GM18873 (cell line): ENCODE data around the gene COL27A1.

Experiments used
- ATAC-seq: cut with Tn5 transposase; IDR thresholded peaks from one replicate; pipeline ENCODE4 v1.9.1; 2021; ENCODE audit warnings: mild to moderate bottlenecking, moderate library complexity, moderate number of reproducible peaks; ENCODE audit not compliant: unreplicated experiment, low FRiP score

Gene COL27A1

DNA sequence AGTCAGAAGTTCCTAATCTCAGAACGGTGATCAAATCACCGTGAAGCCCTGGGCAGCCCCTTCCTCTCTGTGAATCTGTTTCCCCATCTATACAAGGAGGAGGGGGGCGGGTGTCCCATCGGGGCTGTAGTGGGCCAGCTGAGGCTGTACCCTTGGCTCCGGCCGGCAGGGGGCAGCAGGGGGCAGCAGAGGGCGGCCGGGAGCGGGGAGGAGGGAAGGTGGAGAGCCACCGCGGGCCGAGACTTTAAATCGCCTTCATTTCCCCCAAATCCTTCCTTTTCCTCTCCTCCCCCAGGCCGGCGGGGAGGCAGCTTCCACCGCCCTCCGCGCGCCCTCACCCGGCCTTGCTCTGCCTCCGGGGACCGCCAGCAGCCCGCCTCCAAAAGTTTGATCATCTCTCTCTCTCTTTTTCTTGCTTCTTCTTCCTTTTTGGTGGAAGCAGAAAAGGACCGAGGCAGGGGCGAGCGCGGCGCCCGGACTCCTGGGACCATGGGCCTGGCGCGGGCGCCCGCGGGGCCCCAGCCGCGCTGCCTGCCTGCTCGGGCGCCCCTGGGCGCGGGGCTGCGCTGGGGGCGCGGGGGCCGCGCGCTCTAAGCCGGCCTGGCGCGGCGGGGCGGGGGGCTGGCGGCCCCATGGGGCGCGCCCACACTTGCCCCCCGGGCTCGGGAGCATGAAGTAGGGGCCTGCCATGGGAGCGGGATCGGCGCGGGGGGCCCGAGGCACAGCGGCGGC is at the start of gene COL27A1:
Gene COL27A1 (plus strand): TSS at position 275 of the 732 bp plus-strand sequence. CDS start 414 bp downstream, at position 689.
- peak; percentile 48 for ATAC-seq

DNA sequence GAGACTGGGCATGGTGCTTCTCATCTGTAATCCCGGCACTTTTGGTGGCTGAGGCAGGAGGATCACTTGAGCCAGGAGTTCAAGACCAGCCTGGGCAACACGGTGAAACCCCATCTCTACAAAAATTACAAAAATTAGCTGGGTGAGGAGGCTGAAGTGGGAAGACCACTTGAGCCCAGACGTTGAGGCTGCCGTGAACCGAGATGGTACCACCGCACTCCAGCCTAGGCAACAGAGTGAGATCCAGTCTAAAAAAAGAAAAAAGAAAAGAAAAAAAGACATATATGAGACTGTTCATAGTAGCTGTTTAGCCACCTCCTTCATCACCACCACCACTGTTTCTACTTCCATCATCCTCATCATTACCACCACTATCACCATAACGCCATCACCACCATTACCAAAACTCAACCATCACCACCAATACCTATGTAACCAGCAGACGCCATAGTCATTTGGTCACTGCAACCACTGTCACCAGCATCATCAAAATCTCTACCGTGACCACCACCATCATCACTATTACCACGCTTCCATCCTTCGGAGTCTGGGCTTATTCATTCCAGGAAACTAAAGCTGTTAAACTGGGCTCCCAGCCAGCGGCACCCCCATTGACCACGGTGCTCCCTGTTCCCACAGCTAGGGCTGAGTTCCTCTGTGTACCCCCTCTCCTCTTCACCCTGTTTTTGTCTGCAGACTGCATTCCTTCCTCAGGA is 47.9 kb upstream of the COL27A1 start:
- ATAC-seq: no peak

DNA sequence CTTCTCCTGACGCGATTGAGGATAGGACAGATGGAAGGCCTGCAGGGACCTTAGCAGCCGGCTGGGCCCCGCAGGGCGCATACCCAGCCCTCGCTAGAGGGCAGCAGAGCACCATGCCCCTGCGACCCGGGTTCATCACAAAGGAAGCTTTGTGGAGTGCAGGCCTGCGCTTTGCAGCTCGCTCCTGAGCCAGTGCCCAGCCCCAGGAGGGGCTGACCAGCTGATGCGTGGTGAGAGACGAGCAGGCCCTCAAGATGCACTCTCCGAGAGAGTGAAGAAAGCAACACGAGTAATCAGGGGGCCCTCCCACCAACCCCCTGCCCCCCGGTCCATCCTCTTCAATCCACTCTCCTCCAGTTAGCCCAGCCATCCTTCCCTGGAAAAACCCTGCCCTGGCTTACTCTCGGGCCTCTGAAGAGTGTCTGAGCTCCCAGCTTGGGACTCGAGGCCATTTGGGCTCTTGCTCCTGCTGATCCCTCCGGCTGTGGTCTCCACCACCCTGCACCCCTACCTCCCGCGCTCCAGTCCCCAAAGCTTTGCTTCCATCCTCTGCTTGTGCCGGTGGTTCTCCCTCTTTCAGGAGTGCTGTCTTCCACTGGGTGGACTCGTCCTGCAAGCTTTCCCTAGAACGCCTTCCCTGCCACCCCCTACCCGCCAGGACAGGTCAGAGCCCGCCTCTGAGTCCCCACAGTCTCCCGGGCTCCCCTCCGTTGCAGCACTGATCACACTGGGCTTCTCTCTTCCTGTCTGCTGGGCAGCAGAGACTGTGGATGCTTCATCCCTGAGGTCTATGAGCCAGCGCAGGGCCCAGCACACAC is 47.1 kb upstream of the COL27A1 start:
- ATAC-seq: peak; percentile 50

DNA sequence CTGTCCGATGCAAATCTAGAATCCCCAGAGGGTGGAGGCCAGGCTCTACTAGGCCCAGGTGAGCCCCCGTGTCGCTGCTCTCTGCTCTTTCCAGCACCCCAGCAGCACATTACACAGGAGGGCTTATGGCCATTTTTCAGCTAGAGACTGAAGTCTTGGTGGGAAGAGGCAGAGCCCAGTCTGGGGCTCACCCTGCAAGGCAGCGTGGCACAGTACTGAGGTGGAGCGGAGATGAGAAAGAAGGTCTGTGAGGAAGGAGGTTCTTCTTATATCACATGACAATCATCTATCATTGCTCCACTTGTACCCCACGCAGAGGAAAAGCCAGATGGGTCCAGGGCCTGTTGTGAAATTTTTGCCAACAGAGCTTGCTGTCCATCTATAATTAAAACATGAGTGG is 46.2 kb upstream of the COL27A1 start:
- no peak for ATAC-seq

DNA sequence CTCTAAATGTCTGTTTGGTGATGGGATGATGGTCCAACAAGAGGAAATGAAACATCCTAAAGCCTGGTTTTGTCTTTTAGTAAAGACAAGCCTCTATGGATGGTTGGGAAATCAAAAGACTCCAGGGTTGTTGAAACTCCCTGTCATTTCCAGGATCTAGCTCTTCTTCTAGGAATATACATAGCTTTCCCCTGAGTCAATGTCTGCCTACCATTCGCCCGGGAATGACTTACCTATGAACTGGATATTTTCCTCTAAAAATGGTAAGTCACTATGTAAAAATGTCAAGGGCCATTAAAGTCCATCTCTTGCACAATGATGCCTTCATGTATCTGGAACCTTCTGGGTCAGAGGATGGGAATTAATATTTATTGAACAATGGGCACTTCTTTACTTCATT is 45.2 kb upstream of the COL27A1 start:
- ATAC-seq: no peak

DNA sequence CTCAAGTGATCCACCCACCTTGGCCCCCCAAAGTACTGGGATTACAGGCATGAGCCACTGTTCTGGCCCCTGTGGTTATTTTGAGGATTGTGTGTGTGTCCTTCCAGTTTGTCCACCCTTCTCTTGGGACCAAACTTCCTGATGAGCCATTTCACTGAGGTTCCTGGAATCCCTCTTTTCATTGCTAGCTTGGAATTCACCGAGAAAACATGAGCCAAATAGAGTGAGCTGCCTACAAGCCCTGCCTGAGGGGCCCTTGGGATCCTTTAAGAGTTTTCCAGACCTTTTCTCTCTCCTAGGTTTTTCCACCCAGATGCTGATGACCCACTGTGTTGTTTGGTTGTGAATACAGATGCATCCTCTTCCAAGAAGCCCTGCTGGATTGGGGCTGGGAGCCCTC is 43.0 kb upstream of the COL27A1 start:
- ATAC-seq: no peak

DNA sequence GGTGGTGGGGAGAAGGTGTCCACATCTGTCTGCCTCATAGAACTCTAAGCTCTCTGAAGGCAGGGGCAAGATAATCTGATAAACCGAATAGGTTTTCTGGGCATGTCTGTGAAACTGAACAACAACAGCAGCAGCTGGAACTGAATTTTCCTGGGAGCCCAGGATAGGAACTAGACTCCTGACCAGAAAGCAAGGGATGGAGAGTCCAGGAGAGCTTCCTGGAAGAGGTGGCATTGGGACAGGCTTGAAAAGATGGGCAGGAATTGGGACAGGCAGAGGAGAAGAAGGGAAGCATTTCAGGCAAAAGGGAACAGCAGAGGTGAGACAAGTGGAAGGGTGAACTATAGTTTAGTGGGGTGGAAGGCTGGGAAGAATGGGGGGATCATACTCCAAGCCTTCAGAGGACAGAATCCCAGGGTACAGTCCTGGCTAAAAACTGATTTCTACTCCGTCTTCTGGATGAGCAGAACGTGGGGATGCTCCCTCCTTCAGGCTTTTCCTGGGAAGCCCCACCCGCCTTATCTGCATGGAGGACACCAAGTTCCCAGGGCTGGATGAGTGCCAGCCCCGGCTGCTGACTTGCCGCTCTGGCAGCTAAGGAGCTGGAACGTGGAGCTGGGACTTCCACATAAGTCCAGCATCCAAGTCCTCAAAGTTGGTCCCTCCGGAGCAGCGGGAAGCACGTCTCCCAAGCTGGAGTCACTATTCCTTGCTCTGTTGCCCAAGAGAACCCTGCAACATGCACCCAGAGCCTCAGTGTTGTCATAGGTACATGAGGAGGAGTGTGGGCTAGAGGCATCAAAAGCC is 42.4 kb upstream of the COL27A1 start:
- no peak for ATAC-seq

DNA sequence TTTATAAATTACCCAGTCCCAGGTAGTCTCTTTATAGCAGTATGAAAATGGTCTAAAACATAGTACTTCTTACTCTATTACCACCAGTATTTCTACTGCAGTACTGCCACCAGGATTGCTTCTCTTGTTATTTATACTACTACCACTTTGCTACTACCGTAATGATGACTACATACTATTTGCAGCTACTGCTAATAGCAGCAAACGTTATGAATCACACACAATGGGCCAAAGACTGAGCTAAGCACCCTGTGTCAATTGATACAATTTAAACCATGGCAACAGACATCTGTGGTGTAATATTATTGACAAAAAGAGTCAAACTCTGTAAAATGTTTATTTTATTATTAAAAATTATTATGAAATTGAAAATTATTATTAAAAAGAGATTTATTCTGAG is 41.0 kb upstream of the COL27A1 start:
- no peak for ATAC-seq

DNA sequence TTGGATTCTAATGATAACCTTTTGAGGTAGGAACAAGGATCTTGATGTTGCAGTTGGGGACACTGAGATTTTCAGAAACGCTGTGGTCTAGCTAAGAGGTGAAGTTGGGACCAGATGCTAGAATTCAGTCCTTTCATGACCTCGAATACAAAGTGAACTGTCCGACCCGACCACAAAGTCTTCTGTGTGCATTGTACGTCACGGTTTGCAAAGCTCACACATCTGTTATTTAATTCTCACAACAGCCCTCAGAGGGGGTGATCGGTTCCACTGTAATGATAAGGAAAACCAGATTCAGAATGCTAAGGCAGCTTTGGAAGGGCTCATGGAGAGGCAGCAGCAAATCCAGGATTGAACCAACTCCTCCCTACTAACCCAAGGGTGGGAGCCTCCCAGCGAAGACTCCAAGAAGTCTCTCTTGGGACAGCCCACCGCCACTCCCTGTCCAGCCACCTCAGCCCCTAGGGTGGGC is 39.6 kb upstream of the COL27A1 start:
- no peak for ATAC-seq

DNA sequence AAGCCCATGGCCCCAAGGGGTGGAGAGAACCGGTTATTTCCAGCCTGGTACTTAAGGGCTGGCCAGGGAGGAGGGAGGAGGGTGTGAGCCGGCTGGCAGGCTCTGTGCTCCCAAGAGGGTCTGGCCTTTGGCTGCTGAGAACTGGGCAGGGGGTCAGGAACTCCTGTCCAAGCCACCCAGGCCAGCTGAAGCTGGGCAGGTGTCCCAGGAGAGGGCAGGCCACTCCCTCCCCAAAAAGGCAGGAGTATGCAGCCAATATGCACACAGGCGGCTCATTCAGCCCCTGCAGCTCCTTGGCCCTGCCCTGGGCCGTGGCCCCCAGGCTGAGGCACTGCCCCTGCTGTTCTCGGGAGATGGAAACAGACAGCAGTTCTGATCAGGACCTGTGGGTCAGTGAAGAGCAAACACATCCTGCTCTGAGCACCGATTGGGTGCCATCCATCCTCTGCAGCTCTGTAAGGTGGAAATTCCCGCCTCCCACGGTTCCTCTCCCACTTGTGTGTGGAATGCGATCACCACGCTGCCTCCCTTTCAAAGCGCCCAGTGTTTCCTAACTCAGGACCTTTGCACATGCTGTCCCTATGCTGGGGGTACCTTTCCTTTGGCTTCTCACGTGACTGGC is 39.1 kb upstream of the COL27A1 start:
- ATAC-seq: no peak

DNA sequence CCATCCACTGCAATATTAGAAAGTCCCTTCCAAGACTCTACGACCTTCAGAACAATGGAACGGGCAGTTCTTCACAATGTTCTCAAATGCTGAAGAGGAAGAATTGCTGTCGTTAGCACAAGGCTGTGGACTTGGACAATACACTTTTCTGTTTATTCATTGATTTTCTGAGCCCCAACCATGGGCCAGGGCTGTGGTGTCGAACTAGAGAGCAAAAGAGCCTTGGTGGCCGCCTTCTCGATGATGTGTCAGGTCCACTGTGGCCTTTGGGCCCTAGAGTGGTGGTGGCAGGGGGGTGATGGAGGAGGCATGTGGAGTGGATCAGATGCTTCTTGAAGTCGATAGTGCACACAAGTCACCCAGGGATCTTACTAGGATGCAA is 37.7 kb upstream of the COL27A1 start:
- no peak for ATAC-seq

DNA sequence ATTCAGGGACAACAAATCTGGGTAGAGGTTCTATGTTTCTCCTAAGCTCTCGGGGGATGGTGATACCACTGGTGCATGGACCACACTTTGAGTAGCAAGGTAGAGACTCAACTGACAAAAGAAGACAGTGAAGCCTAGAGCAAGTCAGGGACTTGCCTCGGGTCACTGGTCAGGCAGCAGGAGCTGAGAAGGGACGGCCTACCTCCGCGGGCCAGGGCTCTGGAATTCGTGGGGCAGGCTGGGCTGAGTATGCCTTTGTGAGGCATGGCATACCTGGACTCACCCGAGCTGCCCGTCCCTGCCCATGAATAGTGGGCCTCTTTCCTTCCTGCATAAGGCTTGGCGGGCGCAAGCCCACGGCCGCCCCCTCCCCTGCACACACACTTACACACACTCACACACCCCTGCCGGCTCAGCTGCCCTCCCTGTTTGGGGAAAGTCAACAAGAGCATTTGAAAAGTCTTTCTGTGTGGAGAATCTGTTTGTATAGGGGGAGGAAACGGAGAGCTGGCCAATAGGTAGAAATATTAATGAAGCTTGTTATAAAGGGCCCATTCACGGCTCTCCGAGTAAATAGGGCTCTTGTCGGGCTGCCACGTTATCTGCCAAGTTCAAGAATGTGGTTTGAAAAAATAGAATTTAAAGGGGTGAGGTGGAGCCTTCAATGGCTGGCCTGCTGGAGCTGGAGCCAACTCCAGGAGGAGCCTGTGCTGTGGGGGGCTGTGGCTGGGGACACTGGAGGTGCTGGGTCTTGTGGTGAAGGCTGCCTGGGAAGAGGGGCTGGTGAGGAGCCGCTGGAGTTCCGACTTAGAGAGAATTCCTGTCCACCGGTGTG is 37.1 kb upstream of the COL27A1 start:
- ATAC-seq: no peak

DNA sequence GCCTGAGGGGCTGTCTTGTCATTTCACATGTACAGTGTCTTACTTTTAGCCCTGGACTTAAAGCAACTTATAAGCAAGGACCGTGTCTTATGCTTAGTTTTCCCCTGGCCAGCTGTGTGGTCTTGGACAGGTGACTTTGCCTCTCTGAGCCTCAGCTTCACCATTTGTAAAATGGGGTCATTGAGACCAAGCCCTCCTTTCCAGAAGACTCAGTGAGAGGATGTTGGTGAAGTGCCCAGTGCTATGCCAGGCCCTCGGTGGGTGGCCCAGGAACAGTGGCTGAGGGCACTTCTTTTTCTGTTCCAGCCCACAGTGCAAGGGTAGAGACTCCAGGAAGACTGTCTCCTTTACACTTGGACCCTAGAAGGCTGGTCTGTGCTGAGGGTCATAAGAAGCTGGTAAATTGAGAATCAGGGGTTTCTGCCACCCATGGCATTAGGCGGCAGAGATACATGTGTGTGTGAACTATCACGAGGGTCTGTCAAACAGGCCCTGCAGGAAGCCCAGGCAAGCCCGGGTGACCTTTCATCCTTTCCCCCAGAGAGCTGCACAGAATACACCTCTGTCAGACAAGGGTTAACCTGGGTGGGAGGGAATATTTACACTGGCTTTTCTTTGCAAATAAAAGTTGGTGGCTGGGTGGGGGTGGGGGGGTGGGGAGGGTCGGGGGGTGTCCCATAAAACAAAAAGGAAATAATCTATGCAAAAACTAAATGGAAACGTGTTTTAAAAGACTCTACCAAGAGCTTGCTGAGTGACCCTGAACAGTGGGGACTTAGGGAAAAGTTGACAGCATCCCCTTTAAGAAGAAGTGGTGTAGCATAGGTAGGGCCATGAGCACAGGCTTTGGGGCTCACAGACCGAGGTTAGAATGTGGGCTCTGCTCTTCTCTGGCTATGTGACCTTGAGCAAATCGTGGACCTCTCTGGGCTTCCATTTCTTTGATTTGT is 35.8 kb upstream of the COL27A1 start:
- ATAC-seq: no peak

DNA sequence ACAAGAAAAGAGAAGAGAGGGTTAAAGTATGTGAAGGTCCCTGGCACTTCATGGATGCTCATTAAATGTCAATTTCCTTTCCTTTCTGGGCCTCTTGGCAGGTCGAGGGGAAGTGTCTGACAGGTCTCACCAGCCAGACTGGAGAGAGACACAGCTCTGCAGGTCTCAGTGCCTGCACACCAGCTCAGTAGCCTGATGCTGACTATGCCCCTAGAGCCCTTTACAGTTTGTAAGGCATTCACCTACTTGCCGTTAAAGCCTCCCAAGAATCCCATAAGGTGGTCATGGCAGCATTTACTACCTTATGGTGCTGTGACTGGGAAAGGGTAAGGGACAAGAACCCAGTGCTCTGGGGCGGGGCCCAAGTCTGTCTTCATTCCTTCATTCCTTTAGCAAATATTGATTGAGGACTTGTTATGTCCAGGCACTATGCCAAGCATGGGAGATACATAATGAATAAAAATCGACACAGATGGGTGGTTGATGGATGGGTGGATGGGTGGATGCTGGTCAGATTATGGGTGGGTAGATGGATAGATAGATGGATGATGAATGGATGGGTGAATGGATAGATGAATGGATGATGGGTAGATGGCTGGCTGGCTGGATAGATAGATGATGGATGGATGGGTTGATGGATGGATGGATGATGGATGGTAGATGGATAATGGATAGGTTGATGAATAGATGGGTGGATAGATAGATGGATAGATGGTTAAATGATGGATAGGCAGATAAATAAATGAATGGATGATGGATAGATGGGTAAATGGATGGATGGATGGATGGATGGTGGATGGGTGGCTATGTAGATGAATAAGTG is 34.9 kb upstream of the COL27A1 start:
- no peak for ATAC-seq

DNA sequence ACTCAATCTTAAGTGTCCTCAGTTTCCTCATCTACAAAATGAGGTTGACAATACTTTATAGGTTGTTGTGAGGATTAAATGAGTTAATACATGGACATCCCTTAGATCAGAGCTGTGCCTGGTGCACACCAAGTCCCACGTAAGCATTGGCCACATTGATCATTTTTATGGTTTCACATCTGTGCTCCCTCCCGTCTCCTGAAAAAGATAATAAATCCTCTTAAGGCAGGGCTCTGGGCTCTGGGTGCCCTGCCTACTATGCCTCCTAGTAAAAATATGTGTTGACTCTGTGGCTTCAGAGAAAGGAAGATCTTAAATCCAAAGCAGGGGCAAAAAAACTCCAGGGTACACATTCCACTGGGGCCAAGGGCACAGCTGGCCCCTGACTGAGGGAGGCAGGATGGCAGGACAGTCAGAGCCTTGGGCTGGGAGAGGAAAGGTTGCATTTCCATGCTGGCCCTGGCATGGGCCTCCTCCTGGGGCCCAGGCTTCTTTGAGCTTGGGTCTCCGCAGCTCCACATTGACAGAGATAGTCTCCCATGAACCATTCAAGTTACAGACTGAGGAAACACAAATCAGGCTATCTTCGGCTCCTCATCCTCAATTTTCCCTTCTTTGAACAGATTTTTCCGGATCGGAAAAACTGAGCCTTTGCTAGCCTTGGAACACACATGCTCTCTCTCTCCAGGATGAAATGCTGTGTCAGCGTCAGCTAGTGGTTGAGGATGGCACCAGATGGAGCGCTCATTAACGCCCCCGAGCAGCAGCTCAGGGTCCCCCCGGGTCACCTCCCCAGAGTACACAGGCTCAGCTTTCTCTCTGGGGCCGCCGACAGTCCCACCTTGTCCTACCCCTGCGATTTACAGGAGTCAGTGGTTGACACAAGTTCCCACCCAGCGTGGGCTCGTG is 33.9 kb upstream of the COL27A1 start:
- ATAC-seq: no peak
